NCI-H146 treated with DMSO at 0.1 percent for 48 hours (cell line): Measurements from ENCODE around the gene ZDHHC9.
A peak's percentile ranks its signal among the peaks of the same experiment; 100 is the strongest.
"Not testable (repeated sequence)": the region's sequence is repeated elsewhere in the genome, so short reads cannot be mapped to it uniquely, and the experiment has no call there.

ENCODE experiments used
- DNase-seq: peaks from one replicate; lab custom pipeline; 2025; ENCODE audit not compliant: unreplicated experiment; lab: John Stamatoyannopoulos, UW

ZDHHC9 gene

DNA sequence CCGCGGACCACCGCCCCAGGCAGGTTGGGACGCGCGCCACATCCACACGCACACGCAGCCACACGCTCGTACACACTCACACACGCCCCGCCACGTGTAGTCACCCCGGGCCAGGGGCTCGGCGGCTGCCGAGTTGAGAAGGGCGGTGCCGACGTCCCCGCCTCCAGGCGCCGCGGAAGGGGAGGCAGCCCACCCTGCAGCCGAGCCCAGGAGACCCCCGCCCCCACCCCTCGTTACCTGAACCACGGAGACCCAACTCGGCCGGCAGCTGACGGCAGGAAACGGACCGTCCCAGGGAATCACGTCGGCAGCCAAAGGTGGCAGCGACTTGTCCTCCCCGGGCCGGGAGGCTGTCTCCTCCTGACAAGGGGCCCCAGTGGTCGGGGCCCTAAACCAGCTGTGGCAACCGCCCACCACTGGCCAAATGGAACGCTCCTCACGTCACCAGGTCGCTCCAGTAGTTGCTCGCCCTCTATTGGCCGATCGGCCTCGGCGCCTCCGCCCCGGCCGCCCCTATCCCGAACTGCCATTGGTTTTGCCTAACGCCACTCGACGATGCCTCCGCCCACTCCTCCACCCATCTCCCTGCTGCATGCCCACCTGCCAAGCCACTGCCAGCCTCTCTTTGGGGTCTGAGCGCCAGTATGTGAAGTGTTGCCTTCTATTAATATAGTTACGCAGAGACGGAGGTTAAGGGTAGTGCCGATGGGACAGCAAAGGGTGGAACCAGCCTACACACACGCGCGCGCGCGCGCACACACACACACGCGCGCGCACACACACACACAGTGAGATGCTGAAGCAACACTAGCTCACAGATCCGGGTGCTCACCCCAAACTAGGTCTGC is at the start of gene ZDHHC9:
Gene ZDHHC9, minus strand, starts transcription at position 428 of the 848 bp plus-strand sequence. CDS start 1,941 bp downstream, outside the sequence.
- DNase-seq: peak; percentile 85

DNA sequence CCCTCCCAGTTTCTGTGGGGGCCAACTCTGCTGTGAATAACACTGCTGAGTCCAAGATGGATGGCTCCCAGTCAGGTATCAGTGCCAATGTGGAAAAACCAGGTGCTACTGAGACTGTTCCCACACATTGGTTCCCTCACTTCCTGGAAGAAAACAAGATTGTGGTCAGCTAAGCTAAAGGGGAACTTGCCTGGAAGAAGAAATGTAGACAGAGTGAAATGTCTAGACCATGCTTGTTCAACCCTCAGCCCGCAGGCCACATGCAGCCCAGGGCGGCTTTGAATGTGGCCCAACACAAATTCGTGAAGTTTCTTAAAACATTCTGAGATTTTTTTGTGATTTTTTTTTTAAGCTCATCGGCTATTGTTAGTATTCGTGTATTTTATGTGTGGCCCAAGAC is 33.7 kb upstream of the ZDHHC9 start:
- DNase-seq: no peak

GRCh38 chrX:129876771-129877305 is 33.2 kb upstream of the ZDHHC9 start:
- DNase-seq: no peak

DNA sequence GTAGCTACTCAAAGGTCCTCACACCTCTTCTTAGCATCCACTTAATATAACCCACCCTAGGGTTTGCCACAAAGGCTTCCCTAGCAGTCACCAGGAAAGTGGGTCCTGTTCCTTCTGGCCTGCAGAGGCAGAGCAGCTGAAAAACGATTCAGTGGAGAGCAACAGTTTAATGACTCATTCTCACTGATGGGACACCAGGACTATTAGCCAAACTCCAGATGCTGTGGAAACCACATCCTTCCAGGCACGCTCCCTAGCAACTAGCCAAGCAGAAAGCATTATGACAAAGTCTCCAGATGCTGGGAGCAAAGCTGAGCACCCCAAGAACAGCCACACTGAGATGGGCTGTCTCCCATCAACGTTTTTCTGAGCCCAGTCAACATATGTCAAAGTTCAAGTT is 32.0 kb upstream of the ZDHHC9 start:
- no peak for DNase-seq

DNA sequence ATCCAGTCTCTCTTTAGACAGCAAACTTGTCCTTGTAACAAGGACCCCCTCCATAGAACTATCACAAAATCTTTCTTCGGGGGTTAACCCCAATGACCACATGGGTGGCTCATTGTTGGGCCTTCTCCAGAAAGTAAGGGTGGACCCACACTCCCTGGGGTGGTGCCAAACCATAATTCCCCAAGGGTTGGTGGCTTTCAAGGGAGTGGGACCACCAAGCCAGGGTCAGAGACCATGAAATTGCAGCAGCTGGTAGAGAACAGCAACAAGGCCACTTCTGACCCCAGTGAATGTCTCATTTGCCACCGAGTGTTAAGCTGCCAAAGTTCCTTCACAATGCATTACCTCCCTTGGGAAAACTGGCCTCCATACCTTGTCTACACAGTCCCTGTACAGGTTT is 28.8 kb upstream of the ZDHHC9 start:
- DNase-seq: no peak

- DNase-seq: not testable (repeated sequence)
These were observed 22.6 kb upstream of the ZDHHC9 start for GRCh38 chrX:129866321-129866720.

DNA sequence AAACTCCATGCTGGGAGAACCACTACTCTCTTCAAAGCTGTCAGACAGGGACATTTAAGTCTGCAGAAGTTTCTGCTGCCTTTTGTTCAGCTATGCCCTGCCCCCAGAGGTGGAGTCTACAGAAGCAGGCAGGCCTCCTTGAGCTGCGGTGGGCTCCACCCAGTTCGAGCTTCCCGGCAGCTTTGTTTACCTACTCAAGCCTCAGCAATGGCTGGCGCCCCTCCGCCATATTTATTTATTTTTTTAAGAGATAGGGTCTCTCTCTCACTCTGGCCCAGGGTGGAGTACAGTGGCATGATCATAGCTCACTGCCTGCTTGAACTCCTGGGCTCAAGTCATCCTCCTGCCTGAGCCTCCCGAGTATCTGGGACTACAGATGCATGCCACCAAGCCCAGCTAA is 15.4 kb upstream of the ZDHHC9 start:
- not testable (repeated sequence) for DNase-seq

- not testable (repeated sequence) for DNase-seq
These were observed 8.1 kb upstream of the ZDHHC9 start for GRCh38 chrX:129851825-129852224.

DNA sequence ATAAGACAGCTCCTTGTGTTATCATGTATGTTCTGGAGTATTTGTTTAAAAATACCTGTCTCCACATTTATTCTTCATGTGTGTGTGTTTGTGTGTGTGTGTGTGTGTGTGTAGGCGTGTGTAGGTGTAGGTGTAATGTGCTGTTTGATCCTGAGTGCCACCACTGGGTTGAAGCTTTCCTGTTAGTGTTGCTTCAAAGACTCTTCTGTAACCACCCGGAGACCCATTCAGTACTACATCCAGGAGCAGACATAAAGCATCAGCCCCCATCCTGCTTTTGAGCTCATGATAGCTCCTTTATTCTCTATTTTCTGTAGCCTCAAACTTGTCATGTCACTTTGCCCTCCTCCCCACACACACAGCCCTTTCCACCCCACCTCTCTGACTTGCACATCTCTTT is 3.0 kb upstream of the ZDHHC9 start:
- no peak for DNase-seq

- DNase-seq: no peak
These were observed 2.0 kb upstream of the ZDHHC9 start for GRCh38 chrX:129845616-129846190.

DNA sequence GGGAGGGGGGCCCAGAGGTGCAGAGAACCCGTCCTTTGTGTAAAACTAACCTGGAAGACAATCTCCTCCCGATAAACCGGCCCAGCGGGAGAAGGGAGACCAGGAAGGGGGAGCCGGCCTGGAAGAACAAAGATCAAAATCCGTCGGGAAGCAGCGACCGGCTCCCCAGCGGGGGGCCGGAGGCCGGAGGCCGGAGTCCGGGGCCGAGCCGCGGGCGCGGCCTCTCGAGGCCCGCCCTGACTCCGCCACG is 552 bp downstream of the ZDHHC9 start:
- DNase-seq: no peak

GRCh38 chrX:129842510-129843208 is 1.0 kb downstream of the ZDHHC9 start:
- DNase-seq: no peak

DNA sequence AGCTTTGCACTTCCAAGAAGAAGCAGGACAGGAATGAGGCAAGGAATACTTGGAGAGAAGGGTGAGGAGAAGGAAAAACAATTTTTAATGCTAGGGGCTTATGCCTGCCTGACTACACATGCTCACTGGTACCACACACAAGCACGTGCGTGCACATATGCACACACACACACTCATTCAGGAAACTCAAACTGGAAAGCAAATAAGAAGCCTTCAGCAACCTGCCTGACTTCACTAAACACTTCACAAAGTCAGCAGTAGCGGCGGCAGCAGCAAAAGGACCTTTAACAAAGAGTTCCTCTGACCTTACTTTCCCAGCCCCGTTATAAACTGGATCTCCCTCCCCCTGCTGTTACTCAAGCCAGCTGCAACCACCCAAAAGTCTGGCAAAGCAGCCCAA is 3.3 kb downstream of the ZDHHC9 start:
- DNase-seq: no peak

- no peak for DNase-seq
These were observed 6.9 kb downstream of the ZDHHC9 start for GRCh38 chrX:129836827-129837226.

DNA sequence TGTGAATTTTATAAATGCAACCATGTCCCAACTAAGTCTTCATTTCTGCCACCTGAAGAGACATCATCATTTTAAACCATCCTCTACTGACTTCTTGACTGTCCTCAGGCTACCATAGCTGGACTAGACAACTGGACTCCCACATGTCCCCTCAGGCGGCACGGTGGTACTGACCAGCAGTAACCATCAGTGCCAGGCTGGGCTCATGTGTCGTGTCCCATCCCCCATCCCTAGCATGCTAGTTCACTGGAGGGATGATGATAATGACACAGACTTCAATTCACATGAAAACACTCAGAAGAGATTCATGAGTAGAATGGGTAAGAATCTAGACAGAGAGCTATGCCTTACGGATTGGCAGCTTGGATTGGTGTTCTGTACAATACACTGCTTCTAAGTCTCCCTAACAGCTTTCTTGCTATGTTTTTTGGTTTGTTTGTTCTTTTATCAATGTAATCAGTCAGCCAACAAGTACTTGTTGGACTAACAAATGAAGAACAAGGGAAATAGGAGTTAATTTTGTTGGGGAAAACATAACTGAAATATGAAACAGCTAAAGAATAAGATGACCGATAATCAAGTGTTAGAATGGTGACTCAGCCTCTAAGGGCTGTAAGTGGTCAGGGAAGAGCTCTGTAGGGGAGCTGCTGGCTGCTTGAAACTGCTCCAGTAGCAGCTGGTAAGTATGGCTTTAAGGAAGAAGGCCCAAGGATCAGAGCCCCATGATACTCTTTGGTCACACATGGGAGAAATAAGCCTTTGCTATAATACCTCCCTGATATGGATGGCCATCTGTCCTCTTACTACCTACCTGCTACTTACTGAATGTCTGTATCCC is 10.3 kb downstream of the ZDHHC9 start:
- DNase-seq: no peak

DNA sequence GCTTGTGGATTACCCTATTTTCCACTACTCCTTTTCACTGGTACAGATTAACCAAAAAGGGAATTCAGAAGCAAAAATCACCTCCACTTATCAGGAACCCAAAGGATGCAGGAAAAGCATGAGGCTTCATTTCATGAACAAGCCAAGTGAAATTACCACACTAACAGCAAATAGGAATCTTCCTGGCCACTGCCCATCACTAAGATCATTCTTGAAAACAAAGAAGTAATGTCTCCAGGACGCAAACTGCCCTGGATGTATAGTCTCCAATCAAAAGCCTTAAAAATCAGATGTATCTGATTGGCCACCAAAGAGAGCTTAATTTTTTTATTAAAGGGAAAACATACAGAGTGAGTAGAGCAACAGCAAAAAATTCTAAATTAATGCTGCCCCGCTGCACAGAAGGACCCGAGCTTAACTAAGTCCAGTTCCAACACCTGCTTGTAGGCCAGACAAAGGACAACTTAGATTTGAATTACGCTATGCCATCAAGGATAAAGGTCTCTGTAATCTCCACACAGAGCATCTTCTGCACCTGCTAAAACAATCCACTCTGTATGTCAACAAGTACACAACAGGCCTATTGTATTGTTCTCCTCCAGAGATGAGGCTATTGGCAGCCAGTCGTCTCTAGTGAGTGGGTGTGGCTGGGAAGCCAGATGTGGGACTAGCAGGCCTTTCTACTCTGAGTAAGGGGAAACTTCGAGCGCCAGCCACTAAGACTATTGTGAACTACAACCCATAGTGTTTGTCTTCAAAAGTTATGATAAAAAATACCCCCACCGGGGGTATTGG is 12.4 kb downstream of the ZDHHC9 start:
- peak; percentile 48 for DNase-seq

DNA sequence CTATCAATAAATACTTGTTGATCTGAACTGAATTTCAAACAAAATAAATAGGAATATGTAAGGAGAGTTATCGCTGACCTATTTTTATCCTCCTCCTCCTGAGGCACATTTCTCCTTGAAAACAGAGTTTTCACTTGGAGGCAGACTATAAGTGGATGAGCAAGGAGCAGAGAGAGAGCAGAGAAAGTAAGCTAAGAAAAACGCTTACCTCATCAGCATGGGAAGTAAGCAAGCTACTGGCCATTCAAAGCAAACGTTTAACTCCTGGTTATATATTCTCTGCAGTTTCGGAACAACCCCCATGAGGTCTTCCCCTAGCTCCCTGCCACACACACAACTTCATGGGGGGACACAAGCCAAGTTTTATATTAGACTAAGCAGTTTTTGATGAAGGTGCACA is 13.2 kb downstream of the ZDHHC9 start:
- no peak for DNase-seq

DNA sequence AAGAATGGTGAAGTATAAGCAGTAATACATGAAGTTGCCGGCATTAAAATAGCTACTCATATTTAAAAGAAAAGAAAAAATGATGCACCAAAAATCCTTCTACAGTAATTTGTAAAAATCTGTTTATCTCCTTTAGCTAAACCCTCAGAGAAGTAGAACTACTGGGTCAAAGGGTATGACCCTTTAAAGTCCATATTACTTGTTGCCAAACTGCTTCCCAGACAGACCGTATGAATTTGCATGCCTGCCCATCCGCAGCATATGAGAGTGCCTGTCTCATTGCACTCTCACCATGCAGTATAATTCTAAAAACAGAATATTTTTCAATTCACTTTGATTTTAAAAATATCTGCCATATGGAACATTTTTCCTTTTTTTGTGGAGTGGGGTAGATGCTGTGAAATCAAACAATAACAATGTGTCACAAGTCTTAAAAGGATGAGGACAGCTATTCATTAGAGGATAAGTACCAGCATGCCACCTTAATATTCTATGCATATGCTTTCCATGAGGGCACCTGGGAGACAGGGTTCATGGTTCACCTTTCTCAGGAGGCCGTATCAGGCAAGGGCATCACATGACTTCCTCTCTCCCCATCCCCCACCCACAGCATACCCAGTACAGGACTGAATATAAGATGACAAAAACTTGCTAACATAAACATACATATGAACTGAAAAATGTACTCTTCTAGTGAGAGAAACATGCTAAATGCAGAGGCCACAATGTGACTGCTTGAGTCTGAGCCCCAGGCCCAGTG is 17.8 kb downstream of the ZDHHC9 start:
- DNase-seq: no peak

- no peak for DNase-seq
These were observed 19.1 kb downstream of the ZDHHC9 start for GRCh38 chrX:129824620-129825019.

DNA sequence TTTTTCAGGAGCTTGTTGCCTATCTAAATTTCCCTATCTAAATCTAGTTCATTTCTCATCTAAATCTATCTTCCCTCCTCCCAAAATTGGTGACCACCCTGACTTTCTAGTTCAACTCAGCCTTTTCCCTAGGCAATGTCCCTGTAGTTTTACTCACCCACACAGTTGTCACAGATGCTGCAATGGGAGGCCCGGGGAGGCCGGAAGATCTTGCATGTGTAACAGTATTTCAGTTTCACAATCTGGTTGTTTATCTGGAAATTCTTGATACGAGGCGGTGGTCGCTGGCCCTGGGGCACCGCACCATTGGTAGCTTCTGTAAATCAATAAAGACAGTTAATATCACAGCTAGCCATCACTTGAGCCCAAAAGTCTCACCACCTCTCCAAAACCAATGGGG is 20.2 kb downstream of the ZDHHC9 start:
- DNase-seq: no peak
